ENCODE results near the gene ITPR2.
"Not testable (repeated sequence)": the region's sequence is repeated elsewhere in the genome, so short reads cannot be mapped to it uniquely, and the experiment has no call there.

Gene ITPR2

GRCh38 chr12:26786865-26787514, 46.0 kb downstream of the ITPR2 start:
- DNase-seq = no peak

- DNase-seq = no peak
Observed at GRCh38 chr12:26786491-26786864, 46.5 kb downstream of the ITPR2 start.

- DNase-seq = not testable (repeated sequence)
Observed at GRCh38 chr12:26783816-26784379, 49.1 kb downstream of the ITPR2 start.

GRCh38 chr12:26783131-26783526, 49.9 kb downstream of the ITPR2 start:
- DNase-seq = no peak

GRCh38 chr12:26782372-26783130, 50.4 kb downstream of the ITPR2 start:
- DNase-seq = no peak

- DNase-seq = not testable (repeated sequence)
Observed at GRCh38 chr12:26780656-26781055, 52.3 kb downstream of the ITPR2 start.

GRCh38 chr12:26778173-26778775, 54.7 kb downstream of the ITPR2 start:
- DNase-seq = not testable (repeated sequence)

GRCh38 chr12:26777236-26777635, 55.8 kb downstream of the ITPR2 start:
- no peak for DNase-seq

GRCh38 chr12:26775991-26776390, 57.0 kb downstream of the ITPR2 start:
- not testable (repeated sequence) for DNase-seq

GRCh38 chr12:26773313-26774104, 59.5 kb downstream of the ITPR2 start:
- peak in 2 of 3 experiments; percentile 22 to 86 for DNase-seq

- no peak for DNase-seq
Observed at GRCh38 chr12:26771861-26772260, 61.1 kb downstream of the ITPR2 start.

GRCh38 chr12:26770239-26771070, 62.5 kb downstream of the ITPR2 start:
- DNase-seq = no peak

GRCh38 chr12:26769611-26770010, 63.4 kb downstream of the ITPR2 start:
- no peak for DNase-seq

GRCh38 chr12:26768611-26769603, 64.1 kb downstream of the ITPR2 start:
- peak in 2 of 3 experiments; percentile 38 to 47 for DNase-seq

GRCh38 chr12:26767865-26768264, 65.1 kb downstream of the ITPR2 start:
- no peak for DNase-seq

GRCh38 chr12:26767116-26767515, 65.9 kb downstream of the ITPR2 start:
- DNase-seq = no peak

GRCh38 chr12:26762186-26762585, 70.8 kb downstream of the ITPR2 start:
- DNase-seq = no peak

GRCh38 chr12:26761775-26762174, 71.2 kb downstream of the ITPR2 start:
- no peak for DNase-seq

GRCh38 chr12:26760657-26761293, 72.2 kb downstream of the ITPR2 start:
- DNase-seq = no peak

GRCh38 chr12:26755362-26755761, 77.6 kb downstream of the ITPR2 start:
- DNase-seq = not testable (repeated sequence)

All from NCI-H1417 (cell line).